Endodermal cell (in vitro differentiated cells): ENCODE results near the gene RNLS. TPM values are rescaled to one million over a fixed set of nuclear protein-coding genes. Genes with fewer than 3 reads are reported as not detected.

Source experiments
- DNase-seq: peaks from one replicate; pipeline ENCODE4 v3.0.0-alpha.2; 2017
- H3K27ac ChIP-seq: 2 replicates; pipeline ENCODE4 v1.5.1; 2013; ENCODE audit warnings: mild to moderate bottlenecking, low read depth, low read length, moderate library complexity
- H3K27me3 ChIP-seq: 2 replicates; pipeline ENCODE4 v1.6.1; 2013; ENCODE audit warnings: mild to moderate bottlenecking, low read length, moderate library complexity; ENCODE audit not compliant: insufficient read depth, control insufficient read depth, poor library complexity, severe bottlenecking
- H3K36me3 ChIP-seq: 2 replicates; pipeline ENCODE4 v1.7.0; 2013; ENCODE audit warnings: mild to moderate bottlenecking, low read length, moderate library complexity; ENCODE audit not compliant: control insufficient read depth, insufficient read depth
- H3K4me1 ChIP-seq: one replicate; pipeline ENCODE4 v1.7.0; 2013; ENCODE audit warnings: low read length; ENCODE audit not compliant: control insufficient read depth, insufficient read depth
- H3K4me3 ChIP-seq: 2 replicates; pipeline ENCODE4 v1.5.1; 2013; ENCODE audit warnings: mild to moderate bottlenecking, low read length, moderate library complexity
- H3K9ac ChIP-seq: 2 replicates; pipeline ENCODE4 v1.6.1; 2013; ENCODE audit warnings: mild to moderate bottlenecking, low read length, moderate library complexity; ENCODE audit not compliant: poor library complexity, severe bottlenecking; ENCODE audit errors: extremely low read depth
- H3K9me3 ChIP-seq: 2 replicates; pipeline ENCODE4 v1.6.1; 2013; ENCODE audit warnings: mild to moderate bottlenecking, low read length, moderate library complexity; ENCODE audit not compliant: control insufficient read depth
- H3K27ac Mint-ChIP-seq: 2 replicates; pipeline ENCODE4 v1.8.0; 2020; ENCODE audit warnings: mixed read lengths
- H3K27me3 Mint-ChIP-seq: 2 replicates; pipeline ENCODE4 v1.8.0; 2021; ENCODE audit warnings: mild to moderate bottlenecking, mixed read lengths; ENCODE audit not compliant: insufficient read depth
- H3K36me3 Mint-ChIP-seq: 2 replicates; pipeline ENCODE4 v1.8.0; 2020; ENCODE audit warnings: low read depth, mixed read lengths
- H3K4me1 Mint-ChIP-seq: 2 replicates; pipeline ENCODE4 v1.8.0; 2020; ENCODE audit warnings: mixed read lengths
- H3K4me3 Mint-ChIP-seq: 2 replicates; pipeline ENCODE4 v1.8.0; 2020; ENCODE audit warnings: mild to moderate bottlenecking, moderate library complexity, mixed read lengths
- H3K9me3 Mint-ChIP-seq: 2 replicates; pipeline ENCODE4 v1.8.0; 2020; ENCODE audit warnings: mild to moderate bottlenecking, mixed read lengths
- WGBS, 2 experiments: methylation state at CpG; one replicate each; pipeline versions ENCODE4 v1.1.5 to v1.1.7; 2013; ENCODE audit warnings: missing lambda C conversion rate in 2 of 2, mixed read lengths in 1 of 2; ENCODE audit not compliant: insufficient coverage in 1 of 2, insufficient read length in 1 of 2; 5-methylcytosine and 5-hydroxymethylcytosine counted together
- total RNA-seq, 2 donors: library from RNA; stranded (reverse); fragmentation: NEBNext Ultra II Directional in 1 of 2; extraction: Animal tissue kit (Norgen Biotek cat#: 25700) in 1 of 2; gene quantifications; 2 replicates in 1 of 2; 3 replicates in 1 of 2; pipeline ENCODE4 v1.2.1, GENCODE V29; 2021
- TF ChIP-seq, protein P1 (sequence below): fragments of 200-600 bp; sonication (generic); conservative IDR thresholded peaks from 2 replicates; pipeline ENCODE4 v1.5.0; 2021; ENCODE audit warnings: antibody characterized with exemption, mild to moderate bottlenecking

RNLS gene
- total RNA-seq, 2 donors from 2014 or later = 10.1 to 12.3 TPM

DNA sequence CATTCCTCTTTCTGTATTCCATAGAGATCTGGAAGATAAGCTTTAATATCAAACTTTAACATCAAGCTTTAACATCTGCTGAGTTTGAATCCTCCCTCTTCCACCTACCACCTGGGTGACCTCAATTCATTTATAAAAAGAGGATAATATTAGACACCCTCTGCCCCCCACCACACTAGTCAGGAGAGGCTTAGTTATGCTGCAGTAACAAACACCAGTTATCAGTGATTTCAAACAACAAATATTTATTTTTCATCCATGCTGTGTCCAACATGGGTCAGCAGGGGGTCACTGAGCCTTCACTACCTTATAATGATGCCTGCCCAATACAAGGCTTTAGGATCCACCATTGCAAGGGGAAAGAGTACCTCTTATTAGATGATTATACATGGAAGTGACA, 322.0 kb downstream of the RNLS start:
- DNase-seq = no peak
- Mint-ChIP-seq H3K27ac (no peak overlapping the region), H3K4me1 (no peaks in the 10 kb centered on the region), H3K27me3 (peaks cover 2% of the 10 kb centered on the region), H3K9me3 (no peaks in the 10 kb centered on the region), H3K36me3 (no peaks in the 10 kb centered on the region), H3K4me3 (no peak overlapping the region)
- H3K9me3 ChIP-seq = no peaks in the 10 kb centered on the region
- no peak overlapping the region for H3K4me3 ChIP-seq
- no peaks in the 10 kb centered on the region for H3K27me3 ChIP-seq
- TF ChIP-seq, protein P1, sequence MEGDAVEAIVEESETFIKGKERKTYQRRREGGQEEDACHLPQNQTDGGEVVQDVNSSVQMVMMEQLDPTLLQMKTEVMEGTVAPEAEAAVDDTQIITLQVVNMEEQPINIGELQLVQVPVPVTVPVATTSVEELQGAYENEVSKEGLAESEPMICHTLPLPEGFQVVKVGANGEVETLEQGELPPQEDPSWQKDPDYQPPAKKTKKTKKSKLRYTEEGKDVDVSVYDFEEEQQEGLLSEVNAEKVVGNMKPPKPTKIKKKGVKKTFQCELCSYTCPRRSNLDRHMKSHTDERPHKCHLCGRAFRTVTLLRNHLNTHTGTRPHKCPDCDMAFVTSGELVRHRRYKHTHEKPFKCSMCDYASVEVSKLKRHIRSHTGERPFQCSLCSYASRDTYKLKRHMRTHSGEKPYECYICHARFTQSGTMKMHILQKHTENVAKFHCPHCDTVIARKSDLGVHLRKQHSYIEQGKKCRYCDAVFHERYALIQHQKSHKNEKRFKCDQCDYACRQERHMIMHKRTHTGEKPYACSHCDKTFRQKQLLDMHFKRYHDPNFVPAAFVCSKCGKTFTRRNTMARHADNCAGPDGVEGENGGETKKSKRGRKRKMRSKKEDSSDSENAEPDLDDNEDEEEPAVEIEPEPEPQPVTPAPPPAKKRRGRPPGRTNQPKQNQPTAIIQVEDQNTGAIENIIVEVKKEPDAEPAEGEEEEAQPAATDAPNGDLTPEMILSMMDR = no peak
- H3K27ac ChIP-seq = no peak overlapping the region
- H3K9ac ChIP-seq = no peak overlapping the region
- no peaks in the 10 kb centered on the region for H3K36me3 ChIP-seq
- peaks cover 2% of the 10 kb centered on the region for H3K4me1 ChIP-seq

GRCh38 chr10:88260329-88261051, 322.6 kb downstream of the RNLS start:
- H3K4me3 ChIP-seq = no peak overlapping the region
- 88 to 91% methylated on average over 1 of the region's 1 CpG for WGBS, 2 experiments
- no peak for DNase-seq

DNA sequence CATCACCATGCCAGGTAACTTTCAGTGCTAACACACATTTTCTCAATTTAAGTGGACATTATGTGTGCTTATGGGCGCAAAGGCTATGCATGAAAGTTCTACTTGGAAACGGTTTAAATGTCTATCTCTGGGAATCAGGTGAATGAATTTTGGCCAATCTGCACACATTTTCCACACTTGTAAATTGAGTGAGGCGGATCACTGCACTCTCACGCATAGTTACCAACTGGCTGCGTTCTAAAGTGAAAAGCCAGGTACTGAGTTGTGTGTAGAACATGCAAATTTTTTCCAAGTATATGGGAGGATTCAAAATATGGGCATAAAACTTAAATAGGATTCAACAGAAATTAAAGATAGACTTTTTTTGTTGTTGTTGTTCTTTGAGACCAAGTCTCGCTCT, 323.7 kb downstream of the RNLS start:
- Histone ChIP-seq H3K27me3 (no peaks in the 10 kb centered on the region), H3K9ac (no peak overlapping the region), H3K4me3 (no peak overlapping the region), H3K27ac (no peak overlapping the region), H3K36me3 (no peaks in the 10 kb centered on the region), H3K9me3 (no peaks in the 10 kb centered on the region), H3K4me1 (no peaks in the 10 kb centered on the region)
- no peak for DNase-seq
- 94 to 100% methylated on average over 3 to 6 of the region's 6 CpGs for WGBS, 2 experiments
- Mint-ChIP-seq H3K9me3 (no peaks in the 10 kb centered on the region), H3K27ac (no peak overlapping the region), H3K36me3 (no peaks in the 10 kb centered on the region), H3K27me3 (no peaks in the 10 kb centered on the region), H3K4me1 (no peaks in the 10 kb centered on the region), H3K4me3 (no peak overlapping the region)
- TF ChIP-seq, protein P1 = no peak

More at GRCh38 chr10:88260329-88261051, 322.6 kb downstream of the RNLS start:
- H3K27me3 ChIP-seq = no peaks in the 10 kb centered on the region
- H3K9me3 Mint-ChIP-seq = no peaks in the 10 kb centered on the region
- no peak overlapping the region for H3K27ac ChIP-seq
- no peaks in the 10 kb centered on the region for H3K36me3 Mint-ChIP-seq
- H3K4me3 Mint-ChIP-seq = no peak overlapping the region
- H3K27ac Mint-ChIP-seq = no peak overlapping the region
- TF ChIP-seq, protein P1 = no peak
- H3K27me3 Mint-ChIP-seq = peaks cover 2% of the 10 kb centered on the region
- no peaks in the 10 kb centered on the region for H3K9me3 ChIP-seq
- no peaks in the 10 kb centered on the region for H3K4me1 ChIP-seq
- H3K4me1 Mint-ChIP-seq = no peaks in the 10 kb centered on the region
- H3K9ac ChIP-seq = no peak overlapping the region
- H3K36me3 ChIP-seq = no peaks in the 10 kb centered on the region
